ENCODE data around the gene NEK9. TPM values are rescaled to one million over a fixed set of nuclear protein-coding genes. Genes with fewer than 3 reads are reported as not detected.

Gene NEK9
- total and polyA plus RNA-seq, 2 donors (not counting 1 experiment from before 2014, with no cell fraction given) = 35.1 to 110 TPM

DNA sequence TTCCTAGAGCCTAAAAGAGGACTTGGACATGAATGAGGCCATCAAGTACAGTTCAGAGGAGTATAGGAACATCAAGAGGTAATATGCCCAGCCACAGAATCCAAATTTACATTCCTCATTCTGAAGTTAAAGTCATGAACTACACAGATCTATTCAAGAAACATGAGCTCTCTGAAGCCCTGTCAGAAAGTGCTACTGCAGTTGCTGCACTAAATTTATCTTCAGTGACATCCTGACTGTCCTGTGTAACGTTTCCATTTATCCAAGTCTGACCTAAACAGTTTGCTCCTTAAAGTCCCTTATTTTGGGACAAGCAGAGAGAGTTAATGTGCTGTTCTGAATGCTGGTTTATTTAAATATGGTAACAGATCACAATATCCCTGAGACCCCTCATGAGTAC is 28.2 kb downstream of the NEK9 start:
- Histone ChIP-seq H3K4me3 (ENCODE audit: control extremely low read depth in 1 of 5, extremely low read depth in 1 of 5, insufficient read depth in 1 of 5, low read depth in 2 of 5, low read length in 4 of 5) (no peak overlapping the region), H3K79me2 (ENCODE audit: control insufficient read depth, insufficient read depth, low read length) (peaks cover 6% of the 10 kb centered on the region), H3K9me3 (ENCODE audit: control extremely low read depth in 1 of 3, control insufficient read depth in 2 of 3, insufficient read depth in 1 of 3, low read length in 2 of 3) (no peaks in the 10 kb centered on the region), H3K9ac (ENCODE audit: low read length) (no peak overlapping the region), H3K4me2 (replicated peaks; ENCODE audit: low read depth, low read length, poor library complexity, severe bottlenecking) (no peak overlapping the region), H3K27me3 (replicated peaks in 1 of 4; ENCODE audit: control extremely low read depth in 1 of 4, control insufficient read depth in 3 of 4, insufficient read depth in 4 of 4, low read length in 3 of 4) (no peaks in the 10 kb centered on the region), H3K36me3 (replicated peaks in 1 of 2; ENCODE audit: control extremely low read depth in 1 of 2, control insufficient read depth in 1 of 2, extremely low read depth in 1 of 2, insufficient read depth in 2 of 2, low read length in 1 of 2) (peaks cover 18 to 70% of the 10 kb centered on the region in 2 experiments), H4K20me1 (ENCODE audit: control insufficient read depth, insufficient read depth, low read length, poor library complexity, severe bottlenecking) (peaks cover 10% of the 10 kb centered on the region), H2AFZ (ENCODE audit: insufficient read depth, low read depth, low read length, poor library complexity, severe bottlenecking) (no peak overlapping the region), H3K4me1 (ENCODE audit: control insufficient read depth in 2 of 2, insufficient read depth in 2 of 2, low read length in 2 of 2) (peaks cover 3 to 6% of the 10 kb centered on the region in 2 donors), H3K27ac (ENCODE audit: low read length in 2 of 2) (no peak overlapping the region)
- Mint-ChIP-seq H3K4me1 (peaks cover 6% of the 10 kb centered on the region), H3K27me3 (no peaks in the 10 kb centered on the region), H3K27ac (no peak overlapping the region), H3K9me3 (ENCODE audit: insufficient read depth) (no peaks in the 10 kb centered on the region), H3K4me3 (no peak overlapping the region)
- WGBS (ENCODE audit: insufficient coverage) = no CpG with 5 or more reads among the region's 1 CpG
- TF ChIP-seq, protein P1, sequence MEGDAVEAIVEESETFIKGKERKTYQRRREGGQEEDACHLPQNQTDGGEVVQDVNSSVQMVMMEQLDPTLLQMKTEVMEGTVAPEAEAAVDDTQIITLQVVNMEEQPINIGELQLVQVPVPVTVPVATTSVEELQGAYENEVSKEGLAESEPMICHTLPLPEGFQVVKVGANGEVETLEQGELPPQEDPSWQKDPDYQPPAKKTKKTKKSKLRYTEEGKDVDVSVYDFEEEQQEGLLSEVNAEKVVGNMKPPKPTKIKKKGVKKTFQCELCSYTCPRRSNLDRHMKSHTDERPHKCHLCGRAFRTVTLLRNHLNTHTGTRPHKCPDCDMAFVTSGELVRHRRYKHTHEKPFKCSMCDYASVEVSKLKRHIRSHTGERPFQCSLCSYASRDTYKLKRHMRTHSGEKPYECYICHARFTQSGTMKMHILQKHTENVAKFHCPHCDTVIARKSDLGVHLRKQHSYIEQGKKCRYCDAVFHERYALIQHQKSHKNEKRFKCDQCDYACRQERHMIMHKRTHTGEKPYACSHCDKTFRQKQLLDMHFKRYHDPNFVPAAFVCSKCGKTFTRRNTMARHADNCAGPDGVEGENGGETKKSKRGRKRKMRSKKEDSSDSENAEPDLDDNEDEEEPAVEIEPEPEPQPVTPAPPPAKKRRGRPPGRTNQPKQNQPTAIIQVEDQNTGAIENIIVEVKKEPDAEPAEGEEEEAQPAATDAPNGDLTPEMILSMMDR (IDR thresholded peaks at IDR 0.05) = no peak
- no peak for TF ChIP-seq EZH2 (IDR thresholded peaks at IDR 0.05; ENCODE audit: borderline replicate concordance, insufficient read depth, low read depth, low read length, poor library complexity, severe bottlenecking)
- POLR2A ChIA-PET = no interaction called here
- CTCF ChIA-PET = interaction anchor here (0.9 to 1.5 kb wide), 2 partner anchors 10 to 193 kb away, joined by 4 to 11 read pairs; no protein-coding TSS in a partner anchor
- ATAC-seq (ENCODE audit: low read depth) (no peak), DNase-seq (no peak)
- intact Hi-C loops (cut with micrococcal nuclease) = no loop called here

DNA sequence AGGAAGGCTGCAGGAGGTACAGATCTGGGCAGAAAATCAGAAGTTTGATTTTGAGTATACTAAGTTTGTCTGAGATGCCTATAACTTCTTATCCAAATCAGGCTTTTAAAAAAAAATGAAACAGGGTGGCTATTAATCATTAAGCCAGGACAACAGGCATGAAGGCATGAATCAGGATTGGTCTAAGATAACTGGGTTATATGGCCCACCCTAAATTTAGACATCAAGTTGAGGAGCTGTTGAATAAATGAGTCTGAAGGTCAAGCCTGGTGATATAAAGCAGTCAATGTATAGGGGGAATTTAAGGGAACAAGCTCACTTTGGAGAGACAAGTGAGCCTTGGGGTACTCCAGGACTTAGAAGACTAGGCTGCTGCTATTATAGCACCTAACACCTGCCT is 28.6 kb downstream of the NEK9 start:
- H3K27me3 Mint-ChIP-seq = no peaks in the 10 kb centered on the region
- no peaks in the 10 kb centered on the region for H3K9me3 ChIP-seq (ENCODE audit: control extremely low read depth in 1 of 3, control insufficient read depth in 2 of 3, insufficient read depth in 1 of 3, low read length in 2 of 3)
- no peak overlapping the region for H2AFZ ChIP-seq (ENCODE audit: insufficient read depth, low read depth, low read length, poor library complexity, severe bottlenecking)
- peaks cover 6% of the 10 kb centered on the region for H3K79me2 ChIP-seq (ENCODE audit: control insufficient read depth, insufficient read depth, low read length)
- no peaks in the 10 kb centered on the region for H3K9me3 Mint-ChIP-seq (ENCODE audit: insufficient read depth)
- peaks cover 6% of the 10 kb centered on the region for H3K4me1 Mint-ChIP-seq
- H3K4me1 ChIP-seq (ENCODE audit: control insufficient read depth in 2 of 2, insufficient read depth in 2 of 2, low read length in 2 of 2) = peaks cover 3 to 6% of the 10 kb centered on the region in 2 donors
- no peak overlapping the region for H3K4me3 Mint-ChIP-seq
- H3K9ac ChIP-seq (ENCODE audit: low read length) = no peak overlapping the region
- H3K36me3 ChIP-seq (replicated peaks in 1 of 2; ENCODE audit: control extremely low read depth in 1 of 2, control insufficient read depth in 1 of 2, extremely low read depth in 1 of 2, insufficient read depth in 2 of 2, low read length in 1 of 2) = peaks cover 18 to 67% of the 10 kb centered on the region in 2 experiments
- no peak for ATAC-seq (ENCODE audit: low read depth)
- ChIA-PET POLR2A (no interaction called here), CTCF (interaction anchor here (0.9 to 1.6 kb wide), 3 partner anchors 10 to 237 kb away, joined by 4 to 11 read pairs (median 4); no protein-coding TSS in a partner anchor)
- no peak overlapping the region for H3K4me3 ChIP-seq (ENCODE audit: control extremely low read depth in 1 of 5, extremely low read depth in 1 of 5, insufficient read depth in 1 of 5, low read depth in 2 of 5, low read length in 4 of 5)
- peaks cover 10% of the 10 kb centered on the region for H4K20me1 ChIP-seq (ENCODE audit: control insufficient read depth, insufficient read depth, low read length, poor library complexity, severe bottlenecking)
- no peak for TF ChIP-seq EZH2 (IDR thresholded peaks at IDR 0.05; ENCODE audit: borderline replicate concordance, insufficient read depth, low read depth, low read length, poor library complexity, severe bottlenecking)
- TF ChIP-seq, protein P1 (IDR thresholded peaks at IDR 0.05) = no peak
- intact Hi-C loops (cut with micrococcal nuclease) = no loop called here
- no peak overlapping the region for H3K27ac ChIP-seq (ENCODE audit: low read length in 2 of 2)
- no peak overlapping the region for H3K4me2 ChIP-seq (replicated peaks; ENCODE audit: low read depth, low read length, poor library complexity, severe bottlenecking)
- DNase-seq = no peak
- no peaks in the 10 kb centered on the region for H3K27me3 ChIP-seq (replicated peaks in 1 of 4; ENCODE audit: control extremely low read depth in 1 of 4, control insufficient read depth in 3 of 4, insufficient read depth in 4 of 4, low read length in 3 of 4)
- no peak overlapping the region for H3K27ac Mint-ChIP-seq

Data from B cell (primary cell).